GM18526 (cell line): ENCODE data around the gene ZNF774.

ENCODE experiments used
- POLR2A ChIP-seq: IDR thresholded peaks from 3 replicates; pipeline ENCODE4 v1.6.1; 2011; ENCODE audit not compliant: insufficient read length; ENCODE audit errors: extremely low read depth

Gene ZNF774

GRCh38 chr15:90338532-90338931 lies 13.6 kb upstream of the ZNF774 start:
- no peak for TF ChIP-seq POLR2A

GRCh38 chr15:90340345-90340744 lies 11.7 kb upstream of the ZNF774 start:
- no peak for TF ChIP-seq POLR2A

GRCh38 chr15:90343302-90343790 lies 8.7 kb upstream of the ZNF774 start:
- TF ChIP-seq POLR2A = no peak

- TF ChIP-seq POLR2A = no peak
Measured at GRCh38 chr15:90344662-90345061, 7.4 kb upstream of the ZNF774 start.

- no peak for TF ChIP-seq POLR2A
Measured at GRCh38 chr15:90345857-90346256, 6.2 kb upstream of the ZNF774 start.

GRCh38 chr15:90348456-90348855 lies 3.6 kb upstream of the ZNF774 start:
- no peak for TF ChIP-seq POLR2A

- TF ChIP-seq POLR2A = no peak
Measured at GRCh38 chr15:90349072-90349471, 3.0 kb upstream of the ZNF774 start.

GRCh38 chr15:90349821-90350220 lies 2.3 kb upstream of the ZNF774 start:
- TF ChIP-seq POLR2A = no peak

GRCh38 chr15:90351479-90352106 lies 491 bp upstream of the ZNF774 start:
- TF ChIP-seq POLR2A = no peak

GRCh38 chr15:90354986-90355385 lies 2.9 kb downstream of the ZNF774 start:
- TF ChIP-seq POLR2A = no peak

GRCh38 chr15:90358124-90359033 lies 6.3 kb downstream of the ZNF774 start:
- no peak for TF ChIP-seq POLR2A

- TF ChIP-seq POLR2A = no peak
Measured at GRCh38 chr15:90360746-90361145, 8.7 kb downstream of the ZNF774 start.

- TF ChIP-seq POLR2A = no peak
Measured at GRCh38 chr15:90362936-90363212, 10.8 kb downstream of the ZNF774 start.

- TF ChIP-seq POLR2A = no peak
Measured at GRCh38 chr15:90364251-90364650, 12.2 kb downstream of the ZNF774 start.

GRCh38 chr15:90365414-90366055 lies 13.5 kb downstream of the ZNF774 start:
- TF ChIP-seq POLR2A = no peak

GRCh38 chr15:90367576-90367975 lies 15.5 kb downstream of the ZNF774 start:
- no peak for TF ChIP-seq POLR2A
